Epithelial cell of esophagus (primary cell): ENCODE results near the gene DCANP1.

Source experiments
- DNase-seq: peaks from one replicate; pipeline ENCODE4 v3.0.0; 2010; ENCODE audit warnings: low read depth
- H3K4me3 ChIP-seq: 2 replicates; pipeline ENCODE4 v1.5.1; 2011; ENCODE audit warnings: mild to moderate bottlenecking, low read length, control low read depth
- TF ChIP-seq, protein P1 (sequence below): IDR thresholded peaks from 2 replicates; pipeline ENCODE4 v1.5.1; 2011; ENCODE audit warnings: low read depth, mild to moderate bottlenecking, low read length, control low read depth, inconsistent platforms; ENCODE audit not compliant: insufficient read depth; ENCODE audit errors: missing control alignments

The DCANP1 gene

GRCh38 chr5:135446206-135446605 is 942 bp downstream of the DCANP1 start:
- TF ChIP-seq, protein P1, sequence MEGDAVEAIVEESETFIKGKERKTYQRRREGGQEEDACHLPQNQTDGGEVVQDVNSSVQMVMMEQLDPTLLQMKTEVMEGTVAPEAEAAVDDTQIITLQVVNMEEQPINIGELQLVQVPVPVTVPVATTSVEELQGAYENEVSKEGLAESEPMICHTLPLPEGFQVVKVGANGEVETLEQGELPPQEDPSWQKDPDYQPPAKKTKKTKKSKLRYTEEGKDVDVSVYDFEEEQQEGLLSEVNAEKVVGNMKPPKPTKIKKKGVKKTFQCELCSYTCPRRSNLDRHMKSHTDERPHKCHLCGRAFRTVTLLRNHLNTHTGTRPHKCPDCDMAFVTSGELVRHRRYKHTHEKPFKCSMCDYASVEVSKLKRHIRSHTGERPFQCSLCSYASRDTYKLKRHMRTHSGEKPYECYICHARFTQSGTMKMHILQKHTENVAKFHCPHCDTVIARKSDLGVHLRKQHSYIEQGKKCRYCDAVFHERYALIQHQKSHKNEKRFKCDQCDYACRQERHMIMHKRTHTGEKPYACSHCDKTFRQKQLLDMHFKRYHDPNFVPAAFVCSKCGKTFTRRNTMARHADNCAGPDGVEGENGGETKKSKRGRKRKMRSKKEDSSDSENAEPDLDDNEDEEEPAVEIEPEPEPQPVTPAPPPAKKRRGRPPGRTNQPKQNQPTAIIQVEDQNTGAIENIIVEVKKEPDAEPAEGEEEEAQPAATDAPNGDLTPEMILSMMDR, result no peak
- no peak overlapping the region for H3K4me3 ChIP-seq
- no peak for DNase-seq

DNA sequence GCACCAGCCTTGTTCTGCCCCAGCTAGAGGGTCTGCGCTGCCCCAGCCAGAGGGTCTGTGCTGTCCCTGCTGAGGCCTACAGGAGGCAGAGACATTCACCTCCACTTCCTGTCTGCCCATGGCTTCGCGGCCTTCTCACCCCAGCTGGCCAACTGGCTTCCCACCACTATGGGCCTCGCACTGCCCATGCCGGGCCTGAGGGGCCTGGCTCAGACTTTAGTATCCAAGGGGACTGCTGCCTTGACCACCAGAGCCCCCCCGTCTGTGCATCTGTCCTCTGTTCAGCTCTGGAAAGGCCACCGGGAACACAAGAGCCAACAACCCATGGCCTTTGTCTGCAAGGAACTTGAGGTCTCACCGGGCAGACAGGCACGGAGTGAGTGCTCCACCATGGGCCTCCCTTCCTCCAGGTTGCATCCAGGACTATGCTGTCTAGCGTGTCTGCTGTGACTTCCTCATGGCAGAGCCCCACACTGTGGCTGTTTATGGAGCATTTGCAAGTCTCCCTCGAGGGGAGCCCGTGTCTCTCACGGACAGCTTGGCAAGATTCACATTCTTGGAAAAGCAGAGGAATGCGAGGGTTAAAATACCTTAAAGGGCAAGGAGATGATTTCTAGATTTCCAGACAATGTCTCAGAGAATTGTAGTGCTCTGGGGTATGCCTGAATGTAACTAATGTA is 1.7 kb downstream of the DCANP1 start:
- no peak overlapping the region for H3K4me3 ChIP-seq
- DNase-seq, result no peak
- TF ChIP-seq, protein P1, result no peak

DNA sequence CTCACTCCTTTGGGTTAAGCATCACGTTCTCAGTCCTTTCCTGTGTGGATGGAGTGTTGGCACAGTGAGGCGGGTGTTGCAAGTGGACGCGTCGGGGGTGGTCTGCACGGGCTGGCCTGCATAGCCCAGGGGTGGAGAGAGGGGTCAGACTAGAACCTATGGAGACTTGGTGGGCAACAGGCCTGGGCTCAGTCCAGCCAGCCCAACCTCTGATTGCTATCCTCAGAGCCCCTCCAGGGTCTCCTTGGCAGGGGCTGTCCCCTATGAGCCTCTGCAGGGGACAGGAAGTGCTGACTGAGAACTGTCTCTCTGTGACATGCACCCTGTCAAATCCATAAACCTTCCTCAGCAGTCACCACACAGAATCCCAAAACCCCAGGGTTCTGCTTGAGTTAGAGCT is 2.3 kb downstream of the DCANP1 start:
- TF ChIP-seq, protein P1, result no peak
- DNase-seq, result no peak
- H3K4me3 ChIP-seq, result no peak overlapping the region

GRCh38 chr5:135444360-135444759 is 2.8 kb downstream of the DCANP1 start:
- TF ChIP-seq, protein P1, result no peak
- DNase-seq, result no peak
- H3K4me3 ChIP-seq, result no peak overlapping the region

GRCh38 chr5:135443161-135443960 is 3.8 kb downstream of the DCANP1 start:
- no peak for DNase-seq
- TF ChIP-seq, protein P1, result no peak
- H3K4me3 ChIP-seq, result no peak overlapping the region

DNA sequence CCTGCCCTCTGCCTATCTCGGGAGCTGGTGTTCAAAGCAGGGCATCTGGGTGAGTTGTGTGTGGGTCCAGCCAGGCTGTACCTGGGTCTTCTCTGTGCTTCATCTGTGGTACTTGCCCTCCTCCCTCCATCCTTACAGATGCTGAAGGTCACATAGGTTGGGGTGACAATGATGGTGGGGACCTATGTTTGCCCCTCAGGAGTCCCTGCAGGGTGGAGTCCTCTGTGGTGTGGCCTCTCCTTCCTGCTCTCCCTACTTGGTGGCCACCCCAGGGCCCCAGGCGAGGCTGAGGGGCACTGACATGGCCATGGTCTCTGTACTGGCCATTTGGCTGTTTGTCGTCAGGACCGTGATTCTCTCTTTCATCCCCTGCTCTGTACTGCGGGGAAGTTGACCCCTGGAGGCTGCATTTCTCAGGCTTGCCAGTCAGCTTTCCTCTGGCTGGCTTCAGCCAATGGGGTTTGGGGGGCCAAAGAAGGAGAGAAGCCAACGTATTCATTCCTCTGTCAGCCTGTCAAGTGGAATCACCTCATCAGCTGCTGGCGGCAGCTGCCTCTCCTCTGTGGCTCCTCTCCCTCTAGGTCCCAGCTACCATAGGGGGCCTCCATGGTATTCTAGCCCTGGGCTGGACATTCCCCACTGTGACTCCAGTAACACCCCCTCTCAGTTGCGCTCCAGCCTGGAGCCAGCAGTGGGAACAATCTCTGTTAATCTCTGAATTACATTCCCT is 4.6 kb downstream of the DCANP1 start:
- H3K4me3 ChIP-seq, result no peak overlapping the region
- no peak for DNase-seq
- TF ChIP-seq, protein P1, result no peak
